Stimulated activated CD8-positive, alpha-beta memory T cell treated with anti-CD3 and anti-CD28 coated beads, Interleukin-2, amount 100 ng/mL, for 48 hours (primary cell): Measurements from ENCODE around the gene DAB2IP.

Source experiments
- DNase-seq, 2 donors: peaks; one replicate each; pipeline ENCODE4 v3.0.0-alpha.2; 2020; ENCODE audit warnings: low read depth in 2 of 2

The DAB2IP gene

DNA sequence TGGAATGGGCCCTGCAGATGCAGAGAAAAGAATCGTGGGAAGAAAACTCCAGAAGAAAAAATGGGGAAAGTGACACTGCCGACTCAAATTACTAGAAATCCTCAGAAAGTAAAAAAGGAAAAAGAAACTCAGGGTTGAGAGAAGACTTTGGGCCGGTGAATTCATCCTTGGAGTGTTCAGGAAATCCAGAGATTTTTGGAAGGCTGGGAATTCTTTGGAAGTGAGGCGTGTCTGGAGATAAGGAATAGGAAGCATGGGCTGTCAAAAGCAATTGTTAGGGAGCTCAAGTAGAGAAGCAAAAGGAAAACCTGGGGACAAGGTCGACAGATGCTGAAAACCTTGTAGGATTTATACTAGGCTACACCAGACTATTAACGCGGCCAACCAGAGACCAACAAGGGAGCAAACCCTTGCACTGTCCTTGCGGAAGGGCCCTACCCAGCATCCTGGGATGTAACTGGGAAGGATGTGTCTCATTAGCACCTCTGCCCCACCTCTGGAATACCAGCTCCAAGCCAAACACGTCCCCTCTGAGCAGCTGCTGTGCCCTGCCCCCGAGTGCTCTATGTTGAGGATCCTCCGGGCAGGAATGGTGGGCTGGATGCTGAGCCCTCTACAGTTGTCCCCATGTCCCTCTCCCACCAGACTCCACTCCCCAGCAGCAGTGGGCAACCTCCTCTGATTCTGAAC lies 11.6 kb downstream of the DAB2IP start:
- DNase-seq = no peak

DNA sequence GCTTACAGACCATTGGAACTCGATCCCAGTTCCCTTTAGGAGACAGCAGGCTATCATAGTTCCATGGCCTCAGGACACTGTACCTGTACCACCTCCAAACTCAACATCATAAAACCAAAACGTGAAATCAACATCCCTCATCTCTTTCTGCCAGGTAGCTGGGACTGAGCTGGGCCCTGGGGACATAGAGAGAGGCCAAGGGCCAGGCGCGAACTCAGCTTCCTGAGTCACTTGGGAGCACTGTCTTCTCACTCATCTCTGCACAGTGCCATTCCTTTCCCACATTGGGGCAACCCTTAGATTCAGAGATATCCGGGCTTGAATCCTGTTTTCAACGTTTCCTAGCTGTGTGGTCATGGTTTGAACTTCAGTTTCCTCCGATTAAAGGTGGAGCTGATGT lies 12.2 kb downstream of the DAB2IP start:
- DNase-seq = no peak

GRCh38 chr9:121666294-121666693 lies 14.9 kb downstream of the DAB2IP start:
- no peak for DNase-seq

DNA sequence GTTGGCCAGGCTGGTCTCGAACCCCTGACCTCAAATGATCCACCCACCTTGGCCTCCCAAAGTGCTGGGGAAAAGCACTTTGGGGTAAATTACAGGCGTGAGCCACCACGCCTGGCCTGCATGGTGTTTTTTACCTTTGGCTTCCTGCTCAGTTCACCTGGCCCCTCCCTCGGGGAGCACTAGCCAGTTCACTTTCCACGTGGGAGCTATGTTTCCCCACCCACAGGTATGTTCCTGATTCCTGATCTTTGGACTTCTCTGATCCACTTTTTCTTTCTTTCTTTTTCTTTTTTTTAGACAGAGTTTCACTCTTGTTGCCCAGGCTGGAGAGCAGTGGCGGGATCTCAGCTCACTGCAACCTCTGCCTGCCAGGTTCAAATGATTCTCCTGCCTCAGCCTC lies 15.8 kb downstream of the DAB2IP start:
- no peak for DNase-seq

DNA sequence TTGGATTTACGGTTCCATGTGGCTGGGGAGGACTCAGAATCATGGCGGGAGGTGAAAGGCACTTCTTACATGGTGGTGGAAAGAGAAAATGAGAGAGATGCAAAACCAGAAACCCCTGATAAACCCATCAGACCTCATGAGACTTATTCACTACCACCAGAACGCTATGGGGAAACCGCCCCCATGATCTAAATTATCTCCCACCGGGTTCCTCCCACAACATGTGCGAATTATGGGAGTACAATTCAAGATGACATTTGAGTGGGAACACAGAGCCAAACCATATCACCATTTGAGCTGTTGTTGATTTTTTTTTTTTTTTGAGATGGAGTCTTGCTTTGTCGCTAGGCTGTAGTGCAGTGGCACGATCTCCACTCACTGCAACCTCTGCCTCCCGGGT lies 16.5 kb downstream of the DAB2IP start:
- DNase-seq = no peak

- no peak for DNase-seq
Measured at GRCh38 chr9:121670431-121670830, 19.0 kb downstream of the DAB2IP start.

DNA sequence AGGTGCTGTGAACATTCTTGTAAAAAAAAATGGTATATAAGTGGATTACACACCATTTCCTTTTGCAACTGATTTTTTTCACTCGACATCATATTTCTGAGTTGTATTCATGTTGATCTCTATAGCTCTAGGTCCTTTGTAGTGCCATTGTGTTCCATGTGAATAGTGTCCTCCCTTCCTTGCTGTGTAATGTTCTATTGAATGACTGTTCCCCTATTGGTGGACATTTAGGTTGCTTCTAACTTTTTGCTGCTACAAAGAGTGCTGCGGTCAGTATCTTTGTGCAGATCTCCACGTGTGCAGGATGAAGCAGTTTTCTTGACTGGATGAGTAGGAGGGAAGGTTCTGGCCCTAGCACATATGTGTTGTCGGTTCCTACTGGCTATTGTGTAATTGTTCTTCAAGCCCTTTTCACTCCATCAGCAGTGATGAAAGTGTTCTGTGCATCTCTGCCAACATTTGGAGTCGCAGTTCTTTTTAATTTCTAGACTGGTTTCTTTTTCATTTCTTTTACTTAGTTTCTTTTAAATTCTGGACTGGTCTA lies 20.2 kb downstream of the DAB2IP start:
- DNase-seq = no peak

DNA sequence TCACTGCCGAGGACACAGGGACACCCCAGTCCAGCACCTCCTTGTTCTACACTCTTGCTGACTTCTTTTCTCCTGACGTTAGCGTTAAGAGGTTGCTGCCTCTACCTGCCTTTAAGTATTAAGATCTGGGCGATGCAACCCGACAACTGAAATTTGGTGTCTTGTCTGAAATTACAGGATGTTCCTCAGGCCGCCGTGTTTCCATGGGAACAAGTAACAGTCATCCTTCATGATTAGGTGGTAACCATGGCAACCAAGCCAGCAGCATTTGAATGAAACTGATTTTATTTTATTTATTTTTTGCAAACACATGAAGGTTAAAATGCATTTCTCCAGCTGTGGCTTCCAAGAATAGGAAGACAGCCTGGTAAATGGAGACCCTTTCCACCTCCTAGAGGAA lies 20.8 kb downstream of the DAB2IP start:
- DNase-seq = no peak

GRCh38 chr9:121672986-121673385 lies 21.6 kb downstream of the DAB2IP start:
- no peak for DNase-seq

DNA sequence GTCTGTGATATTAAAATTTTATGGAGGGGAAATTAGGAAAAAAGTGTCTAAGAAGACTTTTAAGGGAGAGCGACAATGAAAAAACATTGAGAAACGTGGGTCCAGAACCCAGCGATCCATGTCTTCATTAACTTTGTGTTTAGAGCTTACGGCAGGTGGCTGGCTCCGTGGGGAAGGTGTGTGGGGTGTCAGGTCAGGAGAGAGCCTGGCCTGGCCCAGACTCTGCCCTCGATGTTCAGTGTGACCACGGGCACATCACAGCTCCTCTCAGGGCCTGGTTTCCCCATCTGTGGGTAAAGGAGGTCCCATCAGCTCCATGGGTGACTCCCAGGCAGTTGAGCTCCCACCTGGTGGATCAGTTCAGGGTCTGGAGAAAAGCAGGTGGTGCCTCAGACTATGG lies 22.1 kb downstream of the DAB2IP start:
- no peak for DNase-seq

- DNase-seq = no peak
Measured at GRCh38 chr9:121674017-121674416, 22.6 kb downstream of the DAB2IP start.

- no peak for DNase-seq
Measured at GRCh38 chr9:121674952-121675351, 23.5 kb downstream of the DAB2IP start.

DNA sequence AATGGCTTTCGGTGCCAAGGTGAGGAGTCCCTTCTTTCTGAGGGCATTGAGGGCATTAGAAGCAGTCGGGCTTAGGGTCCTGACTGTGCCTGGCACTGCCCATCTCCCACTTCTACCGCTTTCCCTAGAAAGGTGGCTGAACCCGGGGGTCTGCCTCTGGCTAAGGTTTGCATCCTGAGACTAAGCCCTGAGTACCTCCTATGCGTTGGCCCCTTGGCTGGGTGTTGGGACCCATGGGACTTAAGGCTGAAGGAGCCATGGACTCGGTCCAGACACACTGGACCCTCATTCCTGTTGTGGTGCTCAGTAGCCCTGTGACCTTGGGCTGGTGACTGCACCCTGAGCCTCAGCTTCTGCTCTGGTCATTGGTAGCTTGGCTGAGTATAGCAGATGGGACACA lies 23.9 kb downstream of the DAB2IP start:
- no peak for DNase-seq

- DNase-seq = no peak
Measured at GRCh38 chr9:121675969-121676822, 24.8 kb downstream of the DAB2IP start.

DNA sequence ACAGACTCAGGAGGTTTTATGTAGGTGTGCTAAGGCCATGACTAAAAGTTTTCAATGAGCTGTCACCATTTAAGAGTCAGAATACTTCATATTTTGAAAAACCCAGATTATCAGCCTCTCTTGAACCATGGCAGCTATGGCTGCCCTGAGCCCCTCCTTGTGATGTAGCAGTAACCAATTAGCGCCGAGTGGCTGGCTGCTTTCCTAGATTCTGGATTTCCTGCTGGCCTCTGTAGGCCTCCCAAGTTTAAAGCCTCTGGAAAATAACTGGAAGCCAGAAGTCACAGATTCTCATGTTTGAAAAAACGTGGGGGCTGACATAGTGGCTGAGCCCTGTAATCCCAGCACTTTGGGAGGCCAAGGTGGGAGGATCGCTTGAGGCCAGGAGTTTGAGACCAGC lies 25.5 kb downstream of the DAB2IP start:
- DNase-seq = no peak

DNA sequence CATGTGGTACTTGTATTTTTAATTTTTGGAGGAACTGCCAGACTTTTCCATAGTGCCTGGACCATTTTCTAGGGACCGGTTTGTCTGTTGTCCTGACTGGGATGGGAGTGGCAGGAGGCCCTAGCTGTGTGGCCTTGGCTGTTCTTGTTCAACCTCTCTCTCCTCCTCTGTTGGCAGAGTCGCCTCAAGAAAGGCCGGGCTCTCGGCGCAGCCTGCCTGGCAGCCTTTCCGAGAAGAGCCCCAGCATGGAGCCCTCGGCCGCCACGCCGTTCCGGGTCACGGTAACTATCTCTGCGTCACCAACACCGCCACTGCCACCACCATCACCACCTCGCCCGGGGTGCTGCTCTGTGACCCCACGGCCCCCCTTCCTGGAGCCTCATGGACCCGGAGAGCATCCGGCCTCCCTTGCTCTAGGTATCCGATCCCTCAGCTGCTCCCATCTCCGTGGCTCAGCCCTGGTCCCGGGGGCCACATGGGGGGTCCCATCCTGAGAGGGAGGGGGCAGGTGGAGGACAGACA lies 27.1 kb downstream of the DAB2IP start:
- DNase-seq = no peak

- DNase-seq = no peak
Measured at GRCh38 chr9:121679901-121680635, 28.6 kb downstream of the DAB2IP start.

GRCh38 chr9:121681404-121681803 lies 30.0 kb downstream of the DAB2IP start:
- DNase-seq = no peak

- no peak for DNase-seq
Measured at GRCh38 chr9:121682201-121682600, 30.8 kb downstream of the DAB2IP start.

- DNase-seq = no peak
Measured at GRCh38 chr9:121682926-121683515, 31.6 kb downstream of the DAB2IP start.

GRCh38 chr9:121683652-121684051 lies 32.2 kb downstream of the DAB2IP start:
- DNase-seq = no peak
